Karpas-422 (cell line): Measurements from ENCODE around the gene KIAA0040. TPM values are rescaled to one million over a fixed set of nuclear protein-coding genes. Genes with fewer than 3 reads are reported as not detected.

Experiments
- DNase-seq: peaks from one replicate; pipeline ENCODE4 v3.0.0-alpha.2; 2015
- H2AFZ ChIP-seq: fragments of 200-600 bp; sonication (generic); 2 replicates; pipeline ENCODE4 v1.6.1; 2014; ENCODE audit warnings: antibody characterized with exemption, low read length, mixed read lengths
- H3K27ac ChIP-seq: fragments of 200-600 bp; sonication (generic); 2 replicates; pipeline ENCODE4 v1.5.1; 2014; ENCODE audit warnings: mild to moderate bottlenecking, low read length, moderate library complexity
- H3K27me3 ChIP-seq: fragments of 200-600 bp; sonication (generic); 2 replicates; pipeline ENCODE4 v1.6.1; 2014; ENCODE audit warnings: low read length, mixed read lengths
- H3K36me3 ChIP-seq: fragments of 200-600 bp; sonication (generic); 2 replicates; pipeline ENCODE4 v1.6.1; 2014; ENCODE audit warnings: low read length, mixed read lengths; ENCODE audit not compliant: insufficient read depth
- H3K4me1 ChIP-seq: fragments of 200-600 bp; sonication (generic); 2 replicates; pipeline ENCODE4 v1.6.1; 2014; ENCODE audit warnings: mild to moderate bottlenecking, low read length, mixed read lengths
- H3K4me2 ChIP-seq: fragments of 200-600 bp; sonication (generic); 2 replicates; pipeline ENCODE4 v1.6.1; 2014; ENCODE audit warnings: low read length, low read depth, mild to moderate bottlenecking; ENCODE audit not compliant: poor library complexity, severe bottlenecking
- H3K4me3 ChIP-seq: fragments of 200-600 bp; sonication (generic); 2 replicates; pipeline ENCODE4 v1.5.1; 2014; ENCODE audit warnings: mild to moderate bottlenecking, antibody characterized with exemption, low read length, mixed read lengths
- H3K79me2 ChIP-seq: fragments of 200-600 bp; sonication (generic); 2 replicates; pipeline ENCODE4 v1.6.1; 2014; ENCODE audit warnings: mild to moderate bottlenecking, low read length, mixed read lengths
- H3K9ac ChIP-seq: fragments of 200-600 bp; sonication (generic); 2 replicates; pipeline ENCODE4 v1.6.0; 2014; ENCODE audit warnings: low read length
- H3K9me2 ChIP-seq: fragments of 200-600 bp; sonication (generic), shearing (Covaris generic); replicated peaks from 2 replicates; pipeline ENCODE4 v1.6.0; 2014; ENCODE audit warnings: mild to moderate bottlenecking, low read length, moderate library complexity; ENCODE audit not compliant: insufficient read depth
- H3K9me3 ChIP-seq: fragments of 300-700, 200-600 bp; sonication (generic); 2 replicates; pipeline ENCODE4 v1.6.1; 2014; ENCODE audit warnings: low read length, mixed read lengths
- H4K20me1 ChIP-seq: fragments of 200-600 bp; sonication (generic); 2 replicates; pipeline ENCODE4 v1.6.1; 2014; ENCODE audit warnings: mild to moderate bottlenecking, antibody characterized with exemption, low read length, low read depth; ENCODE audit not compliant: insufficient read depth
- total RNA-seq: library from RNA; depleted of rRNA; stranded (reverse); fragments of >200 nt; shearing (Covaris generic); gene quantifications from 2 replicates; pipeline ENCODE4 v1.2.3, GENCODE V29; 2014; ENCODE audit warnings: low replicate concordance

KIAA0040 gene
- total RNA-seq, 1 experiment from 2014 or later: 86.6 TPM

GRCh38 chr1:175163702-175164101 is 28.9 kb downstream of the KIAA0040 start:
- Histone ChIP-seq H3K4me1 (peaks cover 8% of the 10 kb centered on the region), H3K27ac (peak overlapping the region; percentile 21; the same call in 1 of the 2 replicates), H3K4me3 (no peak overlapping the region), H3K4me2 (no peak overlapping the region), H3K9me3 (no peaks in the 10 kb centered on the region), H3K27me3 (no peaks in the 10 kb centered on the region), H2AFZ (no peak overlapping the region), H3K36me3 (peaks cover 81% of the 10 kb centered on the region), H3K9ac (no peak overlapping the region), H3K9me2 (no peaks in the 10 kb centered on the region), H3K79me2 (peaks cover 15% of the 10 kb centered on the region), H4K20me1 (peaks cover 18% of the 10 kb centered on the region; the same call in 1 of the 2 replicates)
- no peak for DNase-seq

GRCh38 chr1:175162955-175163354 is 29.6 kb downstream of the KIAA0040 start:
- no peak overlapping the region for H3K27ac ChIP-seq
- H3K9ac ChIP-seq: no peak overlapping the region
- no peak overlapping the region for H3K4me3 ChIP-seq
- DNase-seq: no peak
- no peak overlapping the region for H3K4me2 ChIP-seq
- H4K20me1 ChIP-seq: peaks cover 13% of the 10 kb centered on the region; the same call in 1 of the 2 replicates
- H3K36me3 ChIP-seq: peaks cover 81% of the 10 kb centered on the region
- H3K4me1 ChIP-seq: peaks cover 8% of the 10 kb centered on the region
- H3K9me2 ChIP-seq: no peaks in the 10 kb centered on the region
- no peak overlapping the region for H2AFZ ChIP-seq
- no peaks in the 10 kb centered on the region for H3K9me3 ChIP-seq
- H3K27me3 ChIP-seq: no peaks in the 10 kb centered on the region
- peaks cover 9% of the 10 kb centered on the region; the same call in 1 of the 2 replicates for H3K79me2 ChIP-seq

- H3K4me1 ChIP-seq: peaks cover 43% of the 10 kb centered on the region
- peaks cover 39% of the 10 kb centered on the region for H3K36me3 ChIP-seq
- no peak overlapping the region for H3K9ac ChIP-seq
- H3K27me3 ChIP-seq: no peaks in the 10 kb centered on the region
- 0 out of 2 replicates have a peak overlapping the region, but pooled peaks have one; percentile 26 for H3K27ac ChIP-seq
- H3K4me2 ChIP-seq: no peak overlapping the region
- H3K9me3 ChIP-seq: no peaks in the 10 kb centered on the region
- no peak for DNase-seq
- no peak overlapping the region for H2AFZ ChIP-seq
- no peaks in the 10 kb centered on the region for H3K9me2 ChIP-seq
- H4K20me1 ChIP-seq: no peaks in the 10 kb centered on the region
- no peaks in the 10 kb centered on the region for H3K79me2 ChIP-seq
- no peak overlapping the region for H3K4me3 ChIP-seq
Measured at GRCh38 chr1:175158170-175158591, 34.4 kb downstream of the KIAA0040 start.

GRCh38 chr1:175157200-175157599 is 35.4 kb downstream of the KIAA0040 start:
- H3K79me2 ChIP-seq: no peaks in the 10 kb centered on the region
- DNase-seq: no peak
- H3K4me2 ChIP-seq: no peak overlapping the region
- H3K4me3 ChIP-seq: no peak overlapping the region
- no peaks in the 10 kb centered on the region for H4K20me1 ChIP-seq
- no peak overlapping the region for H2AFZ ChIP-seq
- H3K36me3 ChIP-seq: peaks cover 32% of the 10 kb centered on the region
- H3K4me1 ChIP-seq: peaks cover 53% of the 10 kb centered on the region
- H3K27me3 ChIP-seq: no peaks in the 10 kb centered on the region
- no peak overlapping the region for H3K9ac ChIP-seq
- H3K27ac ChIP-seq: peak overlapping the region; percentile 7; the same call in 1 of the 2 replicates
- H3K9me3 ChIP-seq: no peaks in the 10 kb centered on the region
- H3K9me2 ChIP-seq: no peaks in the 10 kb centered on the region

GRCh38 chr1:175155936-175156335 is 36.6 kb downstream of the KIAA0040 start:
- peaks cover 52% of the 10 kb centered on the region for H3K4me1 ChIP-seq
- peak overlapping the region; percentile 67 for H3K4me2 ChIP-seq
- H3K4me3 ChIP-seq: no peak overlapping the region
- H3K27ac ChIP-seq: peak overlapping the region; percentile 83
- H3K9me2 ChIP-seq: no peaks in the 10 kb centered on the region
- peak overlapping the region; percentile 27; the same call in 1 of the 2 replicates for H3K9ac ChIP-seq
- H3K27me3 ChIP-seq: no peaks in the 10 kb centered on the region
- H3K9me3 ChIP-seq: no peaks in the 10 kb centered on the region
- no peak overlapping the region for H2AFZ ChIP-seq
- no peak for DNase-seq
- peaks cover 22% of the 10 kb centered on the region for H3K36me3 ChIP-seq
- no peaks in the 10 kb centered on the region for H3K79me2 ChIP-seq
- H4K20me1 ChIP-seq: no peaks in the 10 kb centered on the region

- Histone ChIP-seq H2AFZ (no peak overlapping the region), H3K9ac (peak overlapping the region; percentile 27; the same call in 1 of the 2 replicates), H3K4me3 (peak overlapping the region; percentile 32; the same call in 1 of the 2 replicates), H3K9me3 (no peaks in the 10 kb centered on the region), H3K79me2 (no peaks in the 10 kb centered on the region), H3K9me2 (no peaks in the 10 kb centered on the region), H3K27me3 (no peaks in the 10 kb centered on the region), H3K36me3 (peaks cover 17% of the 10 kb centered on the region), H3K27ac (peak overlapping the region; percentile 83), H3K4me2 (peak overlapping the region; percentile 67), H4K20me1 (no peaks in the 10 kb centered on the region), H3K4me1 (peaks cover 52% of the 10 kb centered on the region)
- peak; percentile 72 for DNase-seq
Measured at GRCh38 chr1:175155473-175155856, 37.1 kb downstream of the KIAA0040 start.

- Histone ChIP-seq H3K4me2 (peak overlapping the region; percentile 67), H3K9me3 (no peaks in the 10 kb centered on the region), H3K4me1 (peaks cover 52% of the 10 kb centered on the region), H3K79me2 (no peaks in the 10 kb centered on the region), H3K9me2 (no peaks in the 10 kb centered on the region), H3K9ac (peak overlapping the region; percentile 27; the same call in 1 of the 2 replicates), H2AFZ (no peak overlapping the region), H3K36me3 (peaks cover 11% of the 10 kb centered on the region), H3K27me3 (no peaks in the 10 kb centered on the region), H4K20me1 (no peaks in the 10 kb centered on the region), H3K4me3 (peak overlapping the region; percentile 32; the same call in 1 of the 2 replicates), H3K27ac (peak overlapping the region; percentile 83)
- peak; percentile 94 for DNase-seq
Measured at GRCh38 chr1:175154629-175155472, 37.7 kb downstream of the KIAA0040 start.

GRCh38 chr1:175152006-175152652 is 40.4 kb downstream of the KIAA0040 start:
- H3K27ac ChIP-seq: no peak overlapping the region
- peaks cover 55% of the 10 kb centered on the region for H3K4me1 ChIP-seq
- DNase-seq: peak; percentile 88
- no peak overlapping the region for H2AFZ ChIP-seq
- H3K4me2 ChIP-seq: peak overlapping the region; percentile 46
- H3K9me2 ChIP-seq: no peaks in the 10 kb centered on the region
- no peaks in the 10 kb centered on the region for H3K36me3 ChIP-seq
- no peak overlapping the region for H3K9ac ChIP-seq
- no peaks in the 10 kb centered on the region for H4K20me1 ChIP-seq
- no peak overlapping the region for H3K4me3 ChIP-seq
- H3K27me3 ChIP-seq: no peaks in the 10 kb centered on the region
- no peaks in the 10 kb centered on the region for H3K9me3 ChIP-seq
- H3K79me2 ChIP-seq: no peaks in the 10 kb centered on the region
